ENCODE results near the gene OR6J1.

DNA sequence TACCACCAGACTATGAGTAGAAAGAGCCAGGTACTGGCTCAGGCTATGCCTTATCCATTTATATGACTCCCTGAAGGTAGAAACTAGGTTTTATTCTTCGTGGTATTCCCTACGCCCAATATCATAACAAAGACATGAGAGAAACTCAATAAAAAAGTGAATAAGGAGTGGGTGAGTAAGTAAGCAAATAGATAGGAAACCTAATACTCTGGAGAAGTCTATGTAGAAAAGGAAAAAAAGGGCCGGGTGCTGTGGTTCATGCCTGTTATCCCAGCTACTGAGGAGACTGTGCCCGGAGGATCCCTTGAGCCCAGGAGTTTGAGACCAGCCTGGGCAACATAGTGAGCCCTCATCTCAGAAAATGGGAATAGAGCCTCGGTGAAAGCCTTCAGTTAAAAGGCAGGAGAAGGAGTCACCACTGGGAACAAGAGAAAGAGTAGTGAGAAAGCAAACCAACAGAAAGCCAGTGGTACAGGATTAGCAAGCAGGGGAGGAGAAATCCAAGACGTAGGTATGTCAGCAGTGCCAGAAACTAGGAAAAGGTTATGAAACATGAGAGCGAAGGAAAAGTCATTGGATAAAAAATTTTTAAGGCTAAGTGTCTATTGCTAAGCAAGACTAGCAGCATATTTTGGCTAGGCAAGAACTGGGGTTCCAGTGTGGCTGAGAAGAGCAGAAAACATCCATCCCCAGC is 6.0 kb upstream of the OR6J1 start:
- TF ChIP-seq ADNP (CRISPR knock-in tag; IDR thresholded peaks at IDR 0.05) = no peak
- no peak for TF ChIP-seq POLR2AphosphoS5 (IDR thresholded peaks at IDR 0.05; ENCODE audit: low read depth, low read length)
- TF ChIP-seq SPEN (CRISPR knock-in tag; IDR thresholded peaks at IDR 0.05; ENCODE audit: low read depth) = no peak
- TF ChIP-seq EP300 (IDR thresholded peaks at IDR 0.05; ENCODE audit: low read depth in 2 of 2, low read length in 2 of 2) = no peak
- TF ChIP-seq EP300 (CRISPR knock-in tag; IDR thresholded peaks at IDR 0.05; ENCODE audit: borderline replicate concordance) = no peak
- no peak for TF ChIP-seq ZNF282 (IDR thresholded peaks at IDR 0.05; ENCODE audit: partially characterized antibody)
- TF ChIP-seq ZNF451 (CRISPR knock-in tag; IDR thresholded peaks at IDR 0.05) = no peak
- TF ChIP-seq, protein P1, sequence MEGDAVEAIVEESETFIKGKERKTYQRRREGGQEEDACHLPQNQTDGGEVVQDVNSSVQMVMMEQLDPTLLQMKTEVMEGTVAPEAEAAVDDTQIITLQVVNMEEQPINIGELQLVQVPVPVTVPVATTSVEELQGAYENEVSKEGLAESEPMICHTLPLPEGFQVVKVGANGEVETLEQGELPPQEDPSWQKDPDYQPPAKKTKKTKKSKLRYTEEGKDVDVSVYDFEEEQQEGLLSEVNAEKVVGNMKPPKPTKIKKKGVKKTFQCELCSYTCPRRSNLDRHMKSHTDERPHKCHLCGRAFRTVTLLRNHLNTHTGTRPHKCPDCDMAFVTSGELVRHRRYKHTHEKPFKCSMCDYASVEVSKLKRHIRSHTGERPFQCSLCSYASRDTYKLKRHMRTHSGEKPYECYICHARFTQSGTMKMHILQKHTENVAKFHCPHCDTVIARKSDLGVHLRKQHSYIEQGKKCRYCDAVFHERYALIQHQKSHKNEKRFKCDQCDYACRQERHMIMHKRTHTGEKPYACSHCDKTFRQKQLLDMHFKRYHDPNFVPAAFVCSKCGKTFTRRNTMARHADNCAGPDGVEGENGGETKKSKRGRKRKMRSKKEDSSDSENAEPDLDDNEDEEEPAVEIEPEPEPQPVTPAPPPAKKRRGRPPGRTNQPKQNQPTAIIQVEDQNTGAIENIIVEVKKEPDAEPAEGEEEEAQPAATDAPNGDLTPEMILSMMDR (CRISPR knock-in tag; IDR thresholded peaks at IDR 0.05) = no peak
- TF ChIP-seq ZKSCAN1 (IDR thresholded peaks at IDR 0.05; ENCODE audit: low read length) = no peak
- TF ChIP-seq, protein P2, sequence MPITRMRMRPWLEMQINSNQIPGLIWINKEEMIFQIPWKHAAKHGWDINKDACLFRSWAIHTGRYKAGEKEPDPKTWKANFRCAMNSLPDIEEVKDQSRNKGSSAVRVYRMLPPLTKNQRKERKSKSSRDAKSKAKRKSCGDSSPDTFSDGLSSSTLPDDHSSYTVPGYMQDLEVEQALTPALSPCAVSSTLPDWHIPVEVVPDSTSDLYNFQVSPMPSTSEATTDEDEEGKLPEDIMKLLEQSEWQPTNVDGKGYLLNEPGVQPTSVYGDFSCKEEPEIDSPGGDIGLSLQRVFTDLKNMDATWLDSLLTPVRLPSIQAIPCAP (CRISPR knock-in tag; IDR thresholded peaks at IDR 0.05; ENCODE audit: low read depth) = no peak
- TF ChIP-seq POLR2AphosphoS2 (IDR thresholded peaks at IDR 0.05; ENCODE audit: low read depth, low read length) = no peak
